Peyer's patch (tissue), 4 donors: ENCODE data around the gene WDR26.
"Not testable (repeated sequence)": the region's sequence is repeated elsewhere in the genome, so short reads cannot be mapped to it uniquely, and the experiment has no call there.

Experiments
- CTCF ChIP-seq, 6 experiments: fragments of 450-650 bp in 4 of 6; fragments of 200-600 bp in 2 of 6; sonication (generic) in 1 of 6; IDR thresholded peaks; one replicate each; pipeline ENCODE4 v1.5.1; 2017 to 2019; ENCODE audit warnings: antibody characterized with exemption in 6 of 6, mild to moderate bottlenecking in 3 of 6, moderate library complexity in 1 of 6
- POLR2A ChIP-seq, 2 donors: fragments of 450-650 bp; IDR thresholded peaks; one replicate each; pipeline ENCODE4 v1.5.1; 2017; ENCODE audit warnings: antibody characterized with exemption in 2 of 2, mild to moderate bottlenecking in 2 of 2, moderate library complexity in 2 of 2

- not testable (repeated sequence) for TF ChIP-seq POLR2A, CTCF (IDR thresholded peaks at IDR 0.05)
Observed at GRCh38 chr1:224426869-224427268, 7.7 kb downstream of the WDR26 start.
